ENCODE data around the gene C1QTNF2. TPM values are rescaled to one million over a fixed set of nuclear protein-coding genes. Genes with fewer than 3 reads are reported as not detected.

C1QTNF2 gene
- total and polyA plus RNA-seq, 10 of the 15 experiments (the other 5 are each of a cell fraction or from before 2014, with no cell fraction given) = not detected

GRCh38 chr5:160399402-160400353, 29.3 kb upstream of the C1QTNF2 start, which contains the start of gene FAM200C:
TSS of gene FAM200C (minus strand) at chr5:160400054. CDS start at chr5:160395490, 4,564 bp downstream.
- SMC1A ChIA-PET (ENCODE audit: uncharacterized antibody, unreplicated experiment) = interaction anchor here (0.6 to 2.5 kb wide), 4 partner anchors 9 to 38 kb away, joined by 3 to 11 read pairs (median 8); partner anchors contain the start of gene SLU7
- Histone ChIP-seq H3K9ac (ENCODE audit: control insufficient read depth, insufficient read depth, low read length) (peak within 1 kb of the TSS; percentile 89), H3K4me3 (peak within 1 kb of the TSS; percentile 75), H2AFZ (ENCODE audit: control insufficient read depth, low read depth, low read length) (peak within 1 kb of the TSS; percentile 96), H3K27ac (ENCODE audit: control insufficient read depth, insufficient read depth) (peak within 1 kb of the TSS; percentile 84), H3K79me2 (ENCODE audit: control insufficient read depth, insufficient read depth, low read length) (peaks cover 11% of the 10 kb centered on the region), H3K4me1 (ENCODE audit: control insufficient read depth, insufficient read depth, low read length) (no peaks in the 10 kb centered on the region; the same call in 1 of the 2 replicates), H3K4me2 (ENCODE audit: control insufficient read depth, insufficient read depth) (peak within 1 kb of the TSS; percentile 97), H3K9me3 (replicated peaks; ENCODE audit: control insufficient read depth, insufficient read depth, low read length) (no peaks in the 10 kb centered on the region), H3K36me3 (ENCODE audit: control insufficient read depth in 2 of 2, insufficient read depth in 2 of 2, low read length in 1 of 2) (peaks cover 4 to 7% of the 10 kb centered on the region in 2 experiments), H3K27me3 (replicated peaks in 1 of 2; ENCODE audit: control insufficient read depth in 2 of 2, insufficient read depth in 2 of 2, low read length in 1 of 2) (no peaks in the 10 kb centered on the region), H4K20me1 (ENCODE audit: control insufficient read depth, insufficient read depth) (no peaks in the 10 kb centered on the region)
- ATAC-seq (peak; percentile 92), FAIRE-seq (peak; percentile 92), DNase-seq (ENCODE audit: low read depth, low spot score) (peak; percentile 59)
- TSS peak; percentile 74 for BruUV-seq (replicated peaks)
- in situ Hi-C loops (cut with MboI) = no loop called here
- RAD21 ChIA-PET (ENCODE audit: unreplicated experiment) = interaction anchor here (0.6 to 3.5 kb wide), 5 partner anchors 11 to 102 kb away, joined by 3 to 19 read pairs (median 3); partner anchors contain the start of genes PTTG1 and SLU7
- WGBS (ENCODE audit: insufficient coverage, insufficient replicate concordance, low lambda C conversion rate, missing lambda C conversion rate) = 1% methylated on average over 41 of the region's 41 CpGs
- POLR2A ChIA-PET = interaction anchor here (0.6 to 2.7 kb wide), 4 partner anchors 11 to 32 kb away, joined by 3 to 21 read pairs (median 6); partner anchors contain the start of genes PTTG1 and SLU7
- CTCF ChIA-PET = interaction anchor here (0.9 to 3.2 kb wide), 10 partner anchors 9 to 388 kb away, joined by 3 to 13 read pairs (median 4); partner anchors contain the start of gene SLU7
- intact Hi-C loops (cut with micrococcal nuclease; ENCODE audit: unreplicated experiment) = no loop called here
- TF ChIP-seq GATAD2B (conservative IDR thresholded peaks at IDR 0.05; ENCODE audit: low read depth) (0 out of 2 replicates have a peak, but pooled peaks have one; percentile 43), SMAD1 (IDR thresholded peaks at IDR 0.05; ENCODE audit: low read depth, partially characterized antibody) (no peak), POLR2AphosphoS5 (IDR thresholded peaks at IDR 0.05; ENCODE audit: low read length) (peak; percentile 79), CBFB (IDR thresholded peaks at IDR 0.05; ENCODE audit: low read depth) (peak; percentile 40; the same call in 1 of the 2 replicates), MTA2 (IDR thresholded peaks at IDR 0.05; ENCODE audit: low read depth) (no peak)
- TF ChIP-seq, protein P1, sequence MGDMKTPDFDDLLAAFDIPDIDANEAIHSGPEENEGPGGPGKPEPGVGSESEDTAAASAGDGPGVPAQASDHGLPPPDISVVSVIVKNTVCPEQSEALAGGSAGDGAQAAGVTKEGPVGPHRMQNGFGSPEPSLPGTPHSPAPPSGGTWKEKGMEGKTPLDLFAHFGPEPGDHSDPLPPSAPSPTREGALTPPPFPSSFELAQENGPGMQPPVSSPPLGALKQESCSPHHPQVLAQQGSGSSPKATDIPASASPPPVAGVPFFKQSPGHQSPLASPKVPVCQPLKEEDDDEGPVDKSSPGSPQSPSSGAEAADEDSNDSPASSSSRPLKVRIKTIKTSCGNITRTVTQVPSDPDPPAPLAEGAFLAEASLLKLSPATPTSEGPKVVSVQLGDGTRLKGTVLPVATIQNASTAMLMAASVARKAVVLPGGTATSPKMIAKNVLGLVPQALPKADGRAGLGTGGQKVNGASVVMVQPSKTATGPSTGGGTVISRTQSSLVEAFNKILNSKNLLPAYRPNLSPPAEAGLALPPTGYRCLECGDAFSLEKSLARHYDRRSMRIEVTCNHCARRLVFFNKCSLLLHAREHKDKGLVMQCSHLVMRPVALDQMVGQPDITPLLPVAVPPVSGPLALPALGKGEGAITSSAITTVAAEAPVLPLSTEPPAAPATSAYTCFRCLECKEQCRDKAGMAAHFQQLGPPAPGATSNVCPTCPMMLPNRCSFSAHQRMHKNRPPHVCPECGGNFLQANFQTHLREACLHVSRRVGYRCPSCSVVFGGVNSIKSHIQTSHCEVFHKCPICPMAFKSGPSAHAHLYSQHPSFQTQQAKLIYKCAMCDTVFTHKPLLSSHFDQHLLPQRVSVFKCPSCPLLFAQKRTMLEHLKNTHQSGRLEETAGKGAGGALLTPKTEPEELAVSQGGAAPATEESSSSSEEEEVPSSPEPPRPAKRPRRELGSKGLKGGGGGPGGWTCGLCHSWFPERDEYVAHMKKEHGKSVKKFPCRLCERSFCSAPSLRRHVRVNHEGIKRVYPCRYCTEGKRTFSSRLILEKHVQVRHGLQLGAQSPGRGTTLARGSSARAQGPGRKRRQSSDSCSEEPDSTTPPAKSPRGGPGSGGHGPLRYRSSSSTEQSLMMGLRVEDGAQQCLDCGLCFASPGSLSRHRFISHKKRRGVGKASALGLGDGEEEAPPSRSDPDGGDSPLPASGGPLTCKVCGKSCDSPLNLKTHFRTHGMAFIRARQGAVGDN (IDR thresholded peaks at IDR 0.05) = peak; percentile 59
- TF ChIP-seq, protein P2, sequence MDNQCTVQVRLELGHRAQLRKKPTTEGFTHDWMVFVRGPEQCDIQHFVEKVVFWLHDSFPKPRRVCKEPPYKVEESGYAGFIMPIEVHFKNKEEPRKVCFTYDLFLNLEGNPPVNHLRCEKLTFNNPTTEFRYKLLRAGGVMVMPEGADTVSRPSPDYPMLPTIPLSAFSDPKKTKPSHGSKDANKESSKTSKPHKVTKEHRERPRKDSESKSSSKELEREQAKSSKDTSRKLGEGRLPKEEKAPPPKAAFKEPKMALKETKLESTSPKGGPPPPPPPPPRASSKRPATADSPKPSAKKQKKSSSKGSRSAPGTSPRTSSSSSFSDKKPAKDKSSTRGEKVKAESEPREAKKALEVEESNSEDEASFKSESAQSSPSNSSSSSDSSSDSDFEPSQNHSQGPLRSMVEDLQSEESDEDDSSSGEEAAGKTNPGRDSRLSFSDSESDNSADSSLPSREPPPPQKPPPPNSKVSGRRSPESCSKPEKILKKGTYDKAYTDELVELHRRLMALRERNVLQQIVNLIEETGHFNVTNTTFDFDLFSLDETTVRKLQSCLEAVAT (IDR thresholded peaks at IDR 0.05) = no peak
- TF ChIP-seq, protein P3, sequence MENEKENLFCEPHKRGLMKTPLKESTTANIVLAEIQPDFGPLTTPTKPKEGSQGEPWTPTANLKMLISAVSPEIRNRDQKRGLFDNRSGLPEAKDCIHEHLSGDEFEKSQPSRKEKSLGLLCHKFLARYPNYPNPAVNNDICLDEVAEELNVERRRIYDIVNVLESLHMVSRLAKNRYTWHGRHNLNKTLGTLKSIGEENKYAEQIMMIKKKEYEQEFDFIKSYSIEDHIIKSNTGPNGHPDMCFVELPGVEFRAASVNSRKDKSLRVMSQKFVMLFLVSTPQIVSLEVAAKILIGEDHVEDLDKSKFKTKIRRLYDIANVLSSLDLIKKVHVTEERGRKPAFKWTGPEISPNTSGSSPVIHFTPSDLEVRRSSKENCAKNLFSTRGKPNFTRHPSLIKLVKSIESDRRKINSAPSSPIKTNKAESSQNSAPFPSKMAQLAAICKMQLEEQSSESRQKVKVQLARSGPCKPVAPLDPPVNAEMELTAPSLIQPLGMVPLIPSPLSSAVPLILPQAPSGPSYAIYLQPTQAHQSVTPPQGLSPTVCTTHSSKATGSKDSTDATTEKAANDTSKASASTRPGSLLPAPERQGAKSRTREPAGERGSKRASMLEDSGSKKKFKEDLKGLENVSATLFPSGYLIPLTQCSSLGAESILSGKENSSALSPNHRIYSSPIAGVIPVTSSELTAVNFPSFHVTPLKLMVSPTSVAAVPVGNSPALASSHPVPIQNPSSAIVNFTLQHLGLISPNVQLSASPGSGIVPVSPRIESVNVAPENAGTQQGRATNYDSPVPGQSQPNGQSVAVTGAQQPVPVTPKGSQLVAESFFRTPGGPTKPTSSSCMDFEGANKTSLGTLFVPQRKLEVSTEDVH (IDR thresholded peaks at IDR 0.05; ENCODE audit: low read depth, partially characterized antibody) = no peak
- TF ChIP-seq, protein P4, sequence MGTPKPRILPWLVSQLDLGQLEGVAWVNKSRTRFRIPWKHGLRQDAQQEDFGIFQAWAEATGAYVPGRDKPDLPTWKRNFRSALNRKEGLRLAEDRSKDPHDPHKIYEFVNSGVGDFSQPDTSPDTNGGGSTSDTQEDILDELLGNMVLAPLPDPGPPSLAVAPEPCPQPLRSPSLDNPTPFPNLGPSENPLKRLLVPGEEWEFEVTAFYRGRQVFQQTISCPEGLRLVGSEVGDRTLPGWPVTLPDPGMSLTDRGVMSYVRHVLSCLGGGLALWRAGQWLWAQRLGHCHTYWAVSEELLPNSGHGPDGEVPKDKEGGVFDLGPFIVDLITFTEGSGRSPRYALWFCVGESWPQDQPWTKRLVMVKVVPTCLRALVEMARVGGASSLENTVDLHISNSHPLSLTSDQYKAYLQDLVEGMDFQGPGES (IDR thresholded peaks at IDR 0.05) = 0 out of 2 replicates have a peak, but pooled peaks have one; percentile 32

Data from GM12878 (cell line).